ENCODE data around the gene CENPX. TPM values are rescaled to one million over a fixed set of nuclear protein-coding genes. Genes with fewer than 3 reads are reported as not detected.
A peak's percentile ranks its signal among the peaks of the same experiment; 100 is the strongest.

CENPX gene
- total and polyA plus RNA-seq, 2 of the 13 experiments (the other 11 are each of a cell fraction or from before 2014, with no cell fraction given), result 92.7 to 170 TPM

GRCh38 chr17:82015311-82015971, 7.2 kb downstream of the CENPX start (continued):
- TF ChIP-seq ZSCAN20 (CRISPR knock-in tag; IDR thresholded peaks at IDR 0.05; ENCODE audit: borderline replicate concordance) (no peak), AGO1 (IDR thresholded peaks at IDR 0.05; ENCODE audit: low read depth, low read length, poor library complexity, severe bottlenecking) (peak; percentile 46), ZNF674 (CRISPR knock-in tag; IDR thresholded peaks at IDR 0.05; ENCODE audit: low read depth) (no peak), ZBTB3 (CRISPR knock-in tag; IDR thresholded peaks at IDR 0.05; ENCODE audit: borderline replicate concordance, low read depth) (no peak), U2AF2 (IDR thresholded peaks at IDR 0.05; ENCODE audit: low read depth, low read length) (no peak), ZNF275 (CRISPR knock-in tag; IDR thresholded peaks at IDR 0.05; ENCODE audit: borderline replicate concordance) (no peak), SSRP1 (CRISPR knock-in tag; IDR thresholded peaks at IDR 0.05) (no peak), CEBPZ (IDR thresholded peaks at IDR 0.05; ENCODE audit: low read length) (no peak), ZMYM4 (CRISPR knock-in tag; IDR thresholded peaks at IDR 0.05) (no peak), DMAP1 (CRISPR knock-in tag; IDR thresholded peaks at IDR 0.05) (no peak), ZNF501 (CRISPR knock-in tag; IDR thresholded peaks at IDR 0.05) (no peak), THAP9 (CRISPR knock-in tag; IDR thresholded peaks at IDR 0.05; ENCODE audit: borderline replicate concordance) (no peak), ARID2 (CRISPR knock-in tag; IDR thresholded peaks at IDR 0.05; ENCODE audit: borderline replicate concordance) (no peak), NFATC3 (CRISPR knock-in tag; IDR thresholded peaks at IDR 0.05) (no peak), ZFP91 (CRISPR knock-in tag; IDR thresholded peaks at IDR 0.05; ENCODE audit: borderline replicate concordance) (no peak; the same call in 1 of the 2 replicates), ZNF564 (CRISPR knock-in tag; IDR thresholded peaks at IDR 0.05) (no peak), ZNF160 (CRISPR knock-in tag; IDR thresholded peaks at IDR 0.05) (no peak), MATR3 (CRISPR knock-in tag; IDR thresholded peaks at IDR 0.05) (no peak), ZNF329 (CRISPR knock-in tag; IDR thresholded peaks at IDR 0.05; ENCODE audit: low read depth) (no peak), KLF13 (CRISPR knock-in tag; IDR thresholded peaks at IDR 0.05) (no peak), ZNF619 (CRISPR knock-in tag; IDR thresholded peaks at IDR 0.05) (no peak), BRCA1 (CRISPR knock-in tag; IDR thresholded peaks at IDR 0.05) (no peak)

Data from HepG2 (cell line).